Parathyroid adenoma (tissue), 2 donors: Measurements from ENCODE around the gene OXT.

Experiments
- H2AFZ ChIP-seq: fragments of 300-600 bp; sonication (generic); one replicate; pipeline ENCODE4 v1.7.0; 2017; ENCODE audit warnings: antibody characterized with exemption, mild to moderate bottlenecking
- H3K27ac ChIP-seq: fragments of 300-600 bp; sonication (generic); one replicate; pipeline ENCODE4 v1.7.0; 2017
- H3K27me3 ChIP-seq: fragments of 300-600 bp; sonication (generic); one replicate; pipeline ENCODE4 v1.7.0; 2017; ENCODE audit warnings: low read length; ENCODE audit not compliant: control insufficient read depth, insufficient read depth
- H3K36me3 ChIP-seq: fragments of 300-600 bp; sonication (generic); one replicate; pipeline ENCODE4 v1.7.0; 2017; ENCODE audit warnings: low read length; ENCODE audit not compliant: control insufficient read depth, insufficient read depth
- H3K4me1 ChIP-seq: fragments of 300-600 bp; sonication (generic); one replicate; pipeline ENCODE4 v1.7.0; 2017; ENCODE audit warnings: control low read depth
- H3K4me2 ChIP-seq: fragments of 300-600 bp; sonication (generic); one replicate; pipeline ENCODE4 v1.7.0; 2017; ENCODE audit warnings: low read length
- H3K4me3 ChIP-seq: fragments of 300-600 bp; sonication (generic); one replicate; pipeline ENCODE4 v1.7.0; 2017; ENCODE audit warnings: low read depth, low read length
- H3K79me2 ChIP-seq: fragments of 300-600 bp; sonication (generic); one replicate; pipeline ENCODE4 v1.7.0; 2017; ENCODE audit warnings: control low read depth
- H3K9ac ChIP-seq: fragments of 300-600 bp; sonication (generic); one replicate; pipeline ENCODE4 v1.7.0; 2017; ENCODE audit warnings: mild to moderate bottlenecking
- H3K9me3 ChIP-seq: fragments of 300-600 bp; sonication (generic); one replicate; pipeline ENCODE4 v1.7.0; 2017; ENCODE audit warnings: low read length; ENCODE audit not compliant: control insufficient read depth
- CTCF ChIP-seq: fragments of 300-600 bp; sonication (generic); IDR thresholded peaks from one replicate; pipeline ENCODE4 v1.7.0; 2017; ENCODE audit warnings: antibody characterized with exemption, mild to moderate bottlenecking
- donor health status: primary hyperparathyroidism.

OXT gene

GRCh38 chr20:3032624-3033023 is 38.8 kb upstream of the OXT start:
- Histone ChIP-seq H2AFZ (no peak overlapping the region), H3K9ac (no peak overlapping the region), H3K4me3 (no peak overlapping the region), H3K27ac (no peak overlapping the region), H3K27me3 (no peaks in the 10 kb centered on the region), H3K4me2 (no peak overlapping the region), H3K79me2 (no peaks in the 10 kb centered on the region), H3K9me3 (no peaks in the 10 kb centered on the region), H3K4me1 (no peaks in the 10 kb centered on the region), H3K36me3 (no peaks in the 10 kb centered on the region)
- TF ChIP-seq CTCF: no peak

GRCh38 chr20:3037654-3038053 is 33.8 kb upstream of the OXT start:
- no peak overlapping the region for H3K4me2 ChIP-seq
- H3K27me3 ChIP-seq: no peaks in the 10 kb centered on the region
- H3K27ac ChIP-seq: no peak overlapping the region
- H3K79me2 ChIP-seq: no peaks in the 10 kb centered on the region
- no peaks in the 10 kb centered on the region for H3K9me3 ChIP-seq
- TF ChIP-seq CTCF: no peak
- H3K4me1 ChIP-seq: peaks cover 5% of the 10 kb centered on the region
- H3K9ac ChIP-seq: no peak overlapping the region
- H3K36me3 ChIP-seq: no peaks in the 10 kb centered on the region
- H2AFZ ChIP-seq: no peak overlapping the region
- no peak overlapping the region for H3K4me3 ChIP-seq

- H3K36me3 ChIP-seq: no peaks in the 10 kb centered on the region
- TF ChIP-seq CTCF: no peak
- no peak overlapping the region for H3K4me2 ChIP-seq
- H3K4me3 ChIP-seq: no peak overlapping the region
- no peaks in the 10 kb centered on the region for H3K79me2 ChIP-seq
- H3K9ac ChIP-seq: no peak overlapping the region
- no peaks in the 10 kb centered on the region for H3K27me3 ChIP-seq
- H3K4me1 ChIP-seq: peaks cover 5% of the 10 kb centered on the region
- H3K27ac ChIP-seq: no peak overlapping the region
- H3K9me3 ChIP-seq: no peaks in the 10 kb centered on the region
- no peak overlapping the region for H2AFZ ChIP-seq
These were observed 33.0 kb upstream of the OXT start for GRCh38 chr20:3038454-3038853.

- no peak overlapping the region for H2AFZ ChIP-seq
- no peak for TF ChIP-seq CTCF
- H3K27ac ChIP-seq: no peak overlapping the region
- H3K9ac ChIP-seq: no peak overlapping the region
- H3K79me2 ChIP-seq: no peaks in the 10 kb centered on the region
- H3K36me3 ChIP-seq: no peaks in the 10 kb centered on the region
- no peak overlapping the region for H3K4me2 ChIP-seq
- H3K9me3 ChIP-seq: no peaks in the 10 kb centered on the region
- H3K4me3 ChIP-seq: no peak overlapping the region
- no peaks in the 10 kb centered on the region for H3K27me3 ChIP-seq
- peaks cover 5% of the 10 kb centered on the region for H3K4me1 ChIP-seq
These were observed 32.0 kb upstream of the OXT start for GRCh38 chr20:3039426-3039825.

- no peak for TF ChIP-seq CTCF
- H3K4me3 ChIP-seq: no peak overlapping the region
- no peak overlapping the region for H3K4me2 ChIP-seq
- H3K4me1 ChIP-seq: peaks cover 6% of the 10 kb centered on the region
- no peaks in the 10 kb centered on the region for H3K9me3 ChIP-seq
- no peak overlapping the region for H3K9ac ChIP-seq
- H3K36me3 ChIP-seq: no peaks in the 10 kb centered on the region
- no peak overlapping the region for H2AFZ ChIP-seq
- H3K27me3 ChIP-seq: no peaks in the 10 kb centered on the region
- H3K27ac ChIP-seq: no peak overlapping the region
- no peaks in the 10 kb centered on the region for H3K79me2 ChIP-seq
These were observed 31.3 kb upstream of the OXT start for GRCh38 chr20:3040086-3040485.
